ENCODE data around the gene PLCXD1. TPM values are rescaled to one million over a fixed set of nuclear protein-coding genes. Genes with fewer than 3 reads are reported as not detected.
A peak's percentile ranks its signal among the peaks of the same experiment; 100 is the strongest.
"Not testable (repeated sequence)": the region's sequence is repeated elsewhere in the genome, so short reads cannot be mapped to it uniquely, and the experiment has no call there.

PLCXD1 gene
- total RNA-seq, 2 donors from 2014 or later: 12.6 to 19.1 TPM

GRCh38 chrX:311156-312129, 30.3 kb downstream of the PLCXD1 start:
- no peak for DNase-seq
- intact Hi-C loops (cut with DNase I, micrococcal nuclease): no loop called here
- ATAC-seq: no peak

GRCh38 chrX:312621-313331, 31.6 kb downstream of the PLCXD1 start:
- intact Hi-C loops (cut with DNase I, micrococcal nuclease): no loop called here
- ATAC-seq (no peak), DNase-seq (no peak)

GRCh38 chrX:313546-313945, 32.4 kb downstream of the PLCXD1 start:
- DNase-seq (no peak), ATAC-seq (no peak)
- intact Hi-C loops (cut with DNase I, micrococcal nuclease): no loop called here

- intact Hi-C loops (cut with DNase I, micrococcal nuclease): no loop called here
- no peak for ATAC-seq
- DNase-seq: no peak
These were observed 32.9 kb downstream of the PLCXD1 start for GRCh38 chrX:314049-314448.

- DNase-seq (no peak), ATAC-seq (no peak)
- intact Hi-C loops (cut with DNase I, micrococcal nuclease): no loop called here
These were observed 33.8 kb downstream of the PLCXD1 start for GRCh38 chrX:314781-315595.

- no peak for ATAC-seq
These were observed 35.5 kb downstream of the PLCXD1 start for GRCh38 chrX:316351-317325.

GRCh38 chrX:317424-318067, 36.4 kb downstream of the PLCXD1 start:
- no peak for ATAC-seq
- DNase-seq: no peak
- intact Hi-C loops (cut with DNase I, micrococcal nuclease): no loop called here

More at GRCh38 chrX:316351-317325, 35.5 kb downstream of the PLCXD1 start:
- peak in 1 of 2 donors; percentile 28 for DNase-seq
- intact Hi-C loops (cut with DNase I, micrococcal nuclease): no loop called here

GRCh38 chrX:318068-318738, 37.0 kb downstream of the PLCXD1 start:
- DNase-seq (peak; percentile 100), ATAC-seq (peak; percentile 69)
- intact Hi-C loops (cut with DNase I, micrococcal nuclease): no loop called here

- intact Hi-C loops (cut with DNase I, micrococcal nuclease): no loop called here
- DNase-seq (peak; percentile 98 to 100), ATAC-seq (peak; percentile 74)
These were observed 37.8 kb downstream of the PLCXD1 start, which contains the start of gene GTPBP6 for GRCh38 chrX:318739-319578. Gene GTPBP6, minus strand, starts transcription at chrX:318796. Its CDS starts 9 bp downstream, at chrX:318787.

- peak; percentile 46 to 49 for DNase-seq
- intact Hi-C loops (cut with DNase I, micrococcal nuclease): no loop called here
- ATAC-seq: no peak
These were observed 38.5 kb downstream of the PLCXD1 start for GRCh38 chrX:319579-320125.

- ATAC-seq: no peak
- DNase-seq: peak; percentile 36 to 41
- intact Hi-C loops (cut with DNase I, micrococcal nuclease): no loop called here
These were observed 39.1 kb downstream of the PLCXD1 start for GRCh38 chrX:320126-320783.

GRCh38 chrX:323721-324628, 42.8 kb downstream of the PLCXD1 start:
- DNase-seq (peak; percentile 75 to 89), ATAC-seq (peak; percentile 48)
- intact Hi-C loops (cut with DNase I, micrococcal nuclease): no loop called here

GRCh38 chrX:324664-325063, 43.5 kb downstream of the PLCXD1 start:
- intact Hi-C loops (cut with DNase I, micrococcal nuclease): not testable (repeated sequence)
- peak; percentile 17 for ATAC-seq
- DNase-seq: peak; percentile 11 to 48

- intact Hi-C loops (cut with DNase I, micrococcal nuclease): no loop called here
- peak in 1 of 2 donors; percentile 20 for DNase-seq
- no peak for ATAC-seq
These were observed 46.5 kb downstream of the PLCXD1 start for GRCh38 chrX:327660-328126.
